Measurements from ENCODE around the gene TRAM2.

The TRAM2 gene

DNA sequence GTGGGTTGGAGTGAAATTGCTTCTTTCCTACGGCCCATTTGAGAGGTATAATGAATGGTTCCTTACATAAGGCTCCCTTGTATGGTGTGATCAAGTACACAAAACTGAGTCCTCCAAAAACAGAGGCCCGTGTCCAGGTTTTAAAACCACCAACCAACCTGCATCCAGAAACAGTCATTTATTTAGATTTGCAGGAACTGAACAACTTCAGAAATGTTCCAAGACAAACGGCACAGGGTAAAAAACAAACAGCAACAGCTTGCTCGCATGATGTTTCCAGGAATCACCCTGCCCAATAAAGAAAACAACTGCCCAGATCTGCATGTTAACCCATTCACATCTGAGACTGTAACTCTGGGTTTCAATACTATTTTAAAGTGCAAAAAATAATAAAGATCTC, 40.2 kb upstream of the TRAM2 start:
- H3K27ac ChIP-seq = no peak overlapping the region
- H3K27me3 ChIP-seq = no peaks in the 10 kb centered on the region
- H3K36me3 ChIP-seq = no peaks in the 10 kb centered on the region
- peaks cover 7 to 9% of the 10 kb centered on the region in 2 experiments for H3K4me1 ChIP-seq (ENCODE audit: control insufficient read depth in 1 of 2, insufficient read depth in 1 of 2, low read depth in 1 of 2, low read length in 1 of 2)
- TF ChIP-seq, protein P1, sequence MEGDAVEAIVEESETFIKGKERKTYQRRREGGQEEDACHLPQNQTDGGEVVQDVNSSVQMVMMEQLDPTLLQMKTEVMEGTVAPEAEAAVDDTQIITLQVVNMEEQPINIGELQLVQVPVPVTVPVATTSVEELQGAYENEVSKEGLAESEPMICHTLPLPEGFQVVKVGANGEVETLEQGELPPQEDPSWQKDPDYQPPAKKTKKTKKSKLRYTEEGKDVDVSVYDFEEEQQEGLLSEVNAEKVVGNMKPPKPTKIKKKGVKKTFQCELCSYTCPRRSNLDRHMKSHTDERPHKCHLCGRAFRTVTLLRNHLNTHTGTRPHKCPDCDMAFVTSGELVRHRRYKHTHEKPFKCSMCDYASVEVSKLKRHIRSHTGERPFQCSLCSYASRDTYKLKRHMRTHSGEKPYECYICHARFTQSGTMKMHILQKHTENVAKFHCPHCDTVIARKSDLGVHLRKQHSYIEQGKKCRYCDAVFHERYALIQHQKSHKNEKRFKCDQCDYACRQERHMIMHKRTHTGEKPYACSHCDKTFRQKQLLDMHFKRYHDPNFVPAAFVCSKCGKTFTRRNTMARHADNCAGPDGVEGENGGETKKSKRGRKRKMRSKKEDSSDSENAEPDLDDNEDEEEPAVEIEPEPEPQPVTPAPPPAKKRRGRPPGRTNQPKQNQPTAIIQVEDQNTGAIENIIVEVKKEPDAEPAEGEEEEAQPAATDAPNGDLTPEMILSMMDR (IDR thresholded peaks at IDR 0.05) = no peak
- H3K9me3 ChIP-seq = no peaks in the 10 kb centered on the region
- no peak overlapping the region for H3K4me3 ChIP-seq (ENCODE audit: low read depth in 1 of 2, low read length in 1 of 2)

DNA sequence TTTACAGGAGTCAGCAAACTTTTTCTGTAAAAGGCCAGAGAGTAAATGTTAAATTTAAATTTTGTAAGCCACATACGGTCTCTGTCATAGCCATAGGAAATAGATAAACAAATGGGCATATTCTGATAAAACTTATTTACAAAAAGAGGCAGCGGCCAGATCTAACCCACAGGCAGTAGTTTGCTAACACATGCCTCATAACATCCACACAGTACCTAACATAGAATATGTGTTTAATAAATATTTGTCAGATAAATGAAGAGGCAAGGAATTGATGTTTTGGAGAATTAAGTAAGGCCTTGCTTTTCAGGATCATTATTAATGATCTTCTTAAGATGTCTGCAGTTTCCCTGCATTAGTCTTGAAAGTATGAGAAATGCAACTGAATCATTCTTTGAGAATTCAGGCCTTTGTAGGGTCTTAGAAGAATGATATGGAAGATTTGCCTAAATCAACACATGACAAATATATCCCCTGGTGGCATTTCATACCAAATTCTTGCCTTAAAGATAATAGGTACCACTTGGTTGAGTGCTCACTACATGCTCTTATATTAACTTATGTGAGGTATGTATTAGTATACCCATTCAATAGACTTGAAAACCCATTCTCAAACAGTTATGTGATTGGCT, 39.3 kb upstream of the TRAM2 start:
- TF ChIP-seq, protein P1 (IDR thresholded peaks at IDR 0.05) = no peak
- no peaks in the 10 kb centered on the region for H3K9me3 ChIP-seq
- H3K36me3 ChIP-seq = no peaks in the 10 kb centered on the region
- H3K27me3 ChIP-seq = no peaks in the 10 kb centered on the region
- peaks cover 16 to 18% of the 10 kb centered on the region in 2 experiments for H3K4me1 ChIP-seq (ENCODE audit: control insufficient read depth in 1 of 2, insufficient read depth in 1 of 2, low read depth in 1 of 2, low read length in 1 of 2)
- H3K27ac ChIP-seq = no peak overlapping the region
- H3K4me3 ChIP-seq (ENCODE audit: low read depth in 1 of 2, low read length in 1 of 2) = no peak overlapping the region

DNA sequence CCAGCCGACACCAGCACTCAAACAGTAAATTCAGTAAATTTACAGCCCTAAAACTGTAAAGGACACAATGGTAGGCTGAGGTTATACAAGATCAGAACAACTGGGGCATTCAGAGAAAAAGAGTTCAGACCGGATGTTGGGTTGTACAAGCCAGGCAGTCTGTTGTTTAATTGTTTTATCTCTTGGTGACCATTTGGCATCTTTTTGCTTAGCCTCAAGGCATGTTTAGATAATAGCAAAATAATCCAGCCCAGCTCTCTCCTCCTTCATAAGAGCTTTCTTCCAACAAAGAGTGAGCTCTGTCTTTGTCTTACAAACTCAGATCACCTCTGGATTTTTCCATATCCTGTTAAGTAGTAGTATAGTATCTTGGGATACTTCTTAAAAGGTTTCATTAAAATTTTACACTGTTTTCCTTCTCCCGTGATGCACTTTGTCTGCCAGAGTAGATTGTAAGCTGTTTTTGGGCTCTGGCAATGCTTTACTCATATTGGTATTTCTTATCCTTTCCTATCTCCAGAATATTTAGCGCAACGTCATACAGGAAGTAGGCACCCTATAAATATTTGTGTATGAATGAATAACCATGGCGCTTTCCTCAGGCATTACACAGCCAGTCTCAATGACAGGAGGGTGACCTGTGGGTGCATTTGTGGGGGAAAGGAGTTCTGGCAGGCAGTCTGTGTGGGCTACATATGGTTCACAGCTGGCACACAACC, 35.6 kb upstream of the TRAM2 start:
- TF ChIP-seq, protein P1 (IDR thresholded peaks at IDR 0.05) = no peak
- Histone ChIP-seq H3K27ac (no peak overlapping the region), H3K27me3 (no peaks in the 10 kb centered on the region)

DNA sequence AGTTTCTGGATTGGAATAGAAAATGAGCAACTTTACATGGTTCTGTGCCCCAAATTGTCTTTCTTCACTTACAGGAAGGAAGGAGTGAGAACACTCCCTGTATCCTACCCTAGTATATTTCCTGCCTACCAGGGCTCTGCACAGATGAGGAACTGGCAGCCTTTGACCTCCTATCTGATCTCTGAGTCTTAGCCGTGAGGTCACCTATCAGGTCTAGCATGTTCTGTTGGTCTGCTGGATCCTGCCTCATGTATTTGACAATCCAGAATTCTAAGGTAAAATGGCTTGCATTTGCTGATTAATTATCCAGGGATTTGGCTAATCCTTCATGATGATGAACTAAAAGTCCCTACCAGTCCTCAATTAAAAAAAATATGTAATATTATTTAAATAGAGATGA, 35.0 kb upstream of the TRAM2 start:
- Histone ChIP-seq H3K27ac (peak overlapping the region; percentile 53), H3K36me3 (no peaks in the 10 kb centered on the region), H3K4me1 (ENCODE audit: control insufficient read depth in 1 of 2, insufficient read depth in 1 of 2, low read depth in 1 of 2, low read length in 1 of 2) (peaks cover 35 to 39% of the 10 kb centered on the region in 2 experiments), H3K4me3 (ENCODE audit: low read depth in 1 of 2, low read length in 1 of 2) (no peak overlapping the region), H3K27me3 (no peaks in the 10 kb centered on the region), H3K9me3 (peaks cover 4% of the 10 kb centered on the region)
- TF ChIP-seq, protein P1 (IDR thresholded peaks at IDR 0.05) = no peak

More for the DNA sequence above, 35.6 kb upstream of the TRAM2 start:
- Histone ChIP-seq H3K36me3 (no peaks in the 10 kb centered on the region), H3K4me1 (ENCODE audit: control insufficient read depth in 1 of 2, insufficient read depth in 1 of 2, low read depth in 1 of 2, low read length in 1 of 2) (peaks cover 35 to 39% of the 10 kb centered on the region in 2 experiments), H3K9me3 (no peaks in the 10 kb centered on the region), H3K4me3 (ENCODE audit: low read depth in 1 of 2, low read length in 1 of 2) (no peak overlapping the region)

DNA sequence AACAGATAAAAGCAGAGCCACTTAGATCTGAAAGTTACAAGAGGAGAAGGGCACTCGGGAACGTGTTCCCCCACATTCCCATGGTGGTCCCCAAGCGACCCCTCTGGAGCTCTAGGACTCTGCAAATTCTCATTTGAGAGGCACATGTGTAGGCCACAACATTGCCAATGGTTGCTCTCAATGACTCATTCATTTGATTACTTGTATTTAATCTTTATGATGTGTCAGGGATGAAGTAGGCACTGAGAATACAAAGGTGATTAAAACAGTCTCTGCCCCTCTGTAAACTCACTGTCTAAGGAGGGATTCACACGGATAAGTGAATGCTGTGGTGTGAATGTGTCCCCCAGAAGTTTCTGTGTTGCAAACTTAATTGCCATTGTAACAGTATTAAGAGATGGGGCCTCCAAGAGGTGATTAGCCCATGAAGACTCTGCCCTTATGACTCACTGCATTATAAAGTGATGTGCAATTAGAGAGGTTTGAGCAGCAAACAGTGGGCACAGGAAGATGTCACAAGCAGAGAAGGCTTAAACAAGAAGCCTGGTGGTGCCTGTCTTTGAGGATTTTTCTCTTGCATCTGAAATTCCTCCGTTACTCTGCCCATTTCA, 34.0 kb upstream of the TRAM2 start:
- TF ChIP-seq, protein P1 (IDR thresholded peaks at IDR 0.05) = no peak
- Histone ChIP-seq H3K4me3 (ENCODE audit: low read depth in 1 of 2, low read length in 1 of 2) (no peak overlapping the region), H3K27me3 (no peaks in the 10 kb centered on the region), H3K4me1 (ENCODE audit: control insufficient read depth in 1 of 2, insufficient read depth in 1 of 2, low read depth in 1 of 2, low read length in 1 of 2) (peaks cover 35 to 39% of the 10 kb centered on the region in 2 experiments), H3K36me3 (no peaks in the 10 kb centered on the region), H3K27ac (peak overlapping the region; percentile 53), H3K9me3 (peaks cover 9% of the 10 kb centered on the region)

All from neutrophil (primary cell).